HG02610 (cell line): ENCODE results near the gene ZIK1.

Experiments
- ATAC-seq: cut with Tn5 transposase; IDR thresholded peaks from one replicate; pipeline ENCODE4 v1.9.1; 2021; ENCODE audit warnings: mild to moderate bottlenecking, moderate library complexity; ENCODE audit not compliant: unreplicated experiment

The ZIK1 gene

GRCh38 chr19:57606931-57607330 is 23.0 kb downstream of the ZIK1 start:
- ATAC-seq = no peak

- ATAC-seq = no peak
These were observed 27.2 kb downstream of the ZIK1 start for GRCh38 chr19:57611113-57611512.

GRCh38 chr19:57613941-57614743 is 30.2 kb downstream of the ZIK1 start, which contains the start of gene ZNF134:
Gene ZNF134 (plus strand): TSS chr19:57614242. CDS start chr19:57619469, 5,227 bp downstream.
- peak; percentile 97 for ATAC-seq

DNA sequence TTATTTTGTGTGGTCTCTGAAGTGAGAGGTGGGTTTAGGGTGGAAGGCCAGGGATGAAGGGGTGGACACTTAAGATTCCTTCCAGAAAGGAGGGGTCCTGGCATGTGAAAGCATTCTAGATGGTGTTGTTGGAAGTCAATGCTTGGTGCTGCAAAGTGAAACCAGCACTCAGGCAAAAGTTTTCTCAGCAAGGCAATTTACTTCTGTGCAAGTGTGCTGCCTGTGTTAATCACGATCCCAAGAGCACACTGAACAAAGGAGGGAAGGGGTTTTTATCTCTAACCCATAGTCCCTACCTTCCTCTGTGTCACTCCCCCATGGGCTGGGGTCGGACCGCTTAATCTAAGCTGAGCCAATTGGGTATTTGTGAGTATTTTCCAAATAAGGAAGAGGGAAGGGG is 31.4 kb downstream of the ZIK1 start:
- no peak for ATAC-seq

DNA sequence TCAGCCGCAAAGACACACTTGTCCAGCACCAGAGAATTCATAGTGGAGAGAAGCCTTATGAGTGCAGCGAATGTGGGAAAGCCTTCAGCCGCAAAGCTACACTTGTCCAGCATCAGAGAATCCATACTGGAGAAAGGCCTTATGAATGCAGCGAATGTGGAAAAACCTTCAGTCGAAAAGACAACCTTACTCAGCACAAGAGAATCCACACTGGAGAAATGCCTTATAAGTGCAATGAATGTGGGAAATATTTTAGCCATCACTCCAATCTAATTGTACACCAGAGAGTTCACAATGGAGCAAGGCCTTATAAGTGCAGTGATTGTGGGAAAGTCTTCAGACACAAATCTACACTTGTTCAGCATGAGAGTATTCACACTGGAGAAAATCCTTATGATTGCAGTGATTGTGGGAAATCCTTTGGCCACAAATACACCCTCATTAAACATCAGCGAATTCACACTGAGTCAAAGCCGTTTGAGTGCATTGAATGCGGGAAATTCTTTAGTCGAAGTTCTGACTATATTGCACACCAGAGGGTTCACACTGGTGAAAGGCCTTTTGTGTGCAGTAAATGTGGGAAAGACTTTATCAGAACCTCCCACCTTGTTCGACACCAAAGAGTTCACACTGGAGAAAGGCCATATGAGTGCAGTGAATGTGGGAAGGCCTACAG is 36.9 kb downstream of the ZIK1 start:
- ATAC-seq = no peak

GRCh38 chr19:57623091-57623490 is 39.1 kb downstream of the ZIK1 start:
- no peak for ATAC-seq

DNA sequence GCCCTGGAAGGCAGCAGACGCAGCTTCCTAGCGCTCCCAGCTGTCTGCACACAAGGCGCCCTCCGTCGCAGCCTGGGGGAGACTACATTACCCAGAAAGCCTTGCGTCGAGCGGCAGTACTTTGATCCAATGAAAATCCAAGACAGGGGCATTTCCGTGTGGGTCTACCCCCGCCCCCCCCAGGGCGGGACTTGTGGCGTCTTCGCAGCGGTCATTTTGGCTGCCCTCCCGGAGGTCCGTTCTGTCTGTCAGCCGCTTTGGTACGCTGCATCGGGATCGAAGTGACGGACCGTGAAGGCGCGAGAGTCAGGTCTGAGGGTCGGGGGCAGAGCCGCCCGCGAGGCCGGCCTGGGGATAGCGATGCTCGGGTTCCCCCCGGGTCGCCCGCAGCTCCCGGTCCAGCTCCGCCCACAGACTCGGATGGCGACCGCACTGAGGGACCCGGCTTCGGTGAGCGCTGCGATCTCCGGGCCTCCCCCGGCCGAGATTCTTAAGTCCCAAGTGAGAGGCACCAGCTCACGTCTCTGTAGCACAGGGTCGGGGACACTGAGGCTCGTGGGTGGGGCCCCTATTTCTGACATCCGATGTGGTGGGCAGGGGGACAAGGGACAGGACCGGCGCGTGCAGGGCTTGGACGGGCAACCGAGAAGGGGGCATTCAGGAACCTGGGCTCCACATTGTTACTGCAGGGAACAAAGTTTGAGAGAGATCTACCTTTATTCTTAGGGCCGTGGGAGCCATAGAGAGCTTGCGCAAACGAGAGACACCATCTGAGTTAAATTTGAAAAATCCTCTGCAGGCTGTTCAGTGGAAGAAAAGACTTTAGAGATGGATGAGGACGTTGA is 49.3 kb downstream of the ZIK1 start, which contains the start of gene ZNF211:
Gene ZNF211 (plus strand): TSS at position 182 of the 845 bp plus-strand sequence. CDS start 179 bp downstream, at position 361.
- peak; percentile 95 for ATAC-seq

GRCh38 chr19:57633832-57634131 is 49.8 kb downstream of the ZIK1 start:
- no peak for ATAC-seq

GRCh38 chr19:57637379-57637778 is 53.4 kb downstream of the ZIK1 start:
- no peak for ATAC-seq

GRCh38 chr19:57641715-57642234 is 57.8 kb downstream of the ZIK1 start:
- no peak for ATAC-seq

- no peak for ATAC-seq
These were observed 58.6 kb downstream of the ZIK1 start for GRCh38 chr19:57642396-57643046.
